B cell (primary cell): ENCODE results near the gene AMBRA1.

Experiments
- CTCF ChIP-seq: fragments of 200-600 bp; IDR thresholded peaks from one replicate; pipeline ENCODE4 v1.8.0; 2022; ENCODE audit warnings: antibody characterized with exemption, mild to moderate bottlenecking
- EZH2 ChIP-seq: IDR thresholded peaks from 2 replicates; pipeline ENCODE4 v1.6.1; 2012; ENCODE audit warnings: borderline replicate concordance, low read depth, mild to moderate bottlenecking, moderate library complexity, low read length; ENCODE audit not compliant: insufficient read depth, poor library complexity, severe bottlenecking

- TF ChIP-seq EZH2, result no peak
- no peak for TF ChIP-seq CTCF
These were observed 155.6 kb downstream of the AMBRA1 start for GRCh38 chr11:46438211-46438610.
